NAMALWA (cell line): Measurements from ENCODE around the gene SCNM1.
"Not testable (repeated sequence)": the region's sequence is repeated elsewhere in the genome, so short reads cannot be mapped to it uniquely, and the experiment has no call there.

Experiments used
- DNase-seq: peaks from one replicate; pipeline ENCODE4 v3.0.0-alpha.2; 2015; ENCODE audit warnings: low spot score

SCNM1 gene

GRCh38 chr1:151146412-151147131 is 19.4 kb upstream of the SCNM1 start, which contains the start of gene SEMA6C:
Gene SEMA6C, minus strand, starts transcription at chr1:151146631. Its CDS starts 4,010 bp downstream, at chr1:151142621.
- peak; percentile 89 for DNase-seq

- DNase-seq, result no peak
Measured at GRCh38 chr1:151147132-151147503, 18.8 kb upstream of the SCNM1 start.

GRCh38 chr1:151147665-151148064 is 18.3 kb upstream of the SCNM1 start:
- no peak for DNase-seq

- peak; percentile 72 for DNase-seq
Measured at GRCh38 chr1:151156515-151156819, 9.5 kb upstream of the SCNM1 start, which contains the start of gene TNFAIP8L2. Gene TNFAIP8L2, plus strand, starts transcription at chr1:151156649. Its CDS starts 2,049 bp downstream, at chr1:151158698.

GRCh38 chr1:151157067-151157531 is 8.8 kb upstream of the SCNM1 start:
- DNase-seq, result peak; percentile 48

GRCh38 chr1:151158326-151158725 is 7.6 kb upstream of the SCNM1 start:
- no peak for DNase-seq

- no peak for DNase-seq
Measured at GRCh38 chr1:151158751-151159251, 7.1 kb upstream of the SCNM1 start.

- DNase-seq, result no peak
Measured at GRCh38 chr1:151159373-151159772, 6.6 kb upstream of the SCNM1 start.

- DNase-seq, result no peak
Measured at GRCh38 chr1:151164732-151165280, 1.1 kb upstream of the SCNM1 start.

- no peak for DNase-seq
Measured at GRCh38 chr1:151165281-151165737, 635 bp upstream of the SCNM1 start.

GRCh38 chr1:151166505-151166956 is 587 bp downstream of the SCNM1 start:
- peak; percentile 66 for DNase-seq

GRCh38 chr1:151167116-151167515 is 1.2 kb downstream of the SCNM1 start:
- no peak for DNase-seq

- no peak for DNase-seq
Measured at GRCh38 chr1:151171190-151171589, 5.2 kb downstream of the SCNM1 start.

- no peak for DNase-seq
Measured at GRCh38 chr1:151175041-151175741, 9.2 kb downstream of the SCNM1 start.

GRCh38 chr1:151175863-151176262 is 9.9 kb downstream of the SCNM1 start, which contains the start of gene TMOD4:
Gene TMOD4, minus strand, starts transcription at chr1:151175981. Its CDS starts 1,106 bp downstream, at chr1:151174875.
- peak; percentile 75 for DNase-seq

- DNase-seq, result no peak
Measured at GRCh38 chr1:151176514-151177045, 10.6 kb downstream of the SCNM1 start.

- no peak for DNase-seq
Measured at GRCh38 chr1:151184211-151184610, 18.3 kb downstream of the SCNM1 start.

- no peak for DNase-seq
Measured at GRCh38 chr1:151187205-151187604, 21.3 kb downstream of the SCNM1 start.

GRCh38 chr1:151188667-151189066 is 22.7 kb downstream of the SCNM1 start:
- DNase-seq, result not testable (repeated sequence)

GRCh38 chr1:151189637-151190445 is 23.9 kb downstream of the SCNM1 start, which contains the start of gene VPS72:
Gene VPS72, minus strand, starts transcription at chr1:151190197. Its CDS starts 76 bp downstream, at chr1:151190121.
- DNase-seq, result peak; percentile 98

- no peak for DNase-seq
Measured at GRCh38 chr1:151192047-151192446, 26.1 kb downstream of the SCNM1 start.
